H1 (cell line): ENCODE measurements around the gene C11orf58. TPM values are rescaled to one million over a fixed set of nuclear protein-coding genes. Genes with fewer than 3 reads are reported as not detected.

ENCODE experiments used
- CTCF ChIA-PET: fragments of 300-600 bp; sonication (Branson Sonifier 250); formaldehyde crosslinking; loops from one replicate; lab custom pipeline; 2021; ENCODE audit not compliant: partially characterized antibody; lab: Charles Lee
- POLR2A ChIA-PET: fragments of 300-600 bp; sonication (Branson Sonifier 250); formaldehyde crosslinking; loops from one replicate; lab custom pipeline; 2021; ENCODE audit warnings: inconsistent platforms; ENCODE audit not compliant: partially characterized antibody; lab: Charles Lee
- DNase-seq, 2 experiments: peaks; one replicate each; pipeline versions ENCODE4 v3.0.0 to v3.0.0-alpha.2; 2010 to 2022; ENCODE audit warnings: low spot score in 2 of 2, low read depth in 1 of 2, mixed read lengths in 1 of 2
- FAIRE-seq: peaks from 2 replicates; lab custom pipeline; 2011; peaks lifted over from hg19 to GRCh38; lab: Jason Lieb, UNC
- H2AFZ ChIP-seq: 2 replicates; pipeline ENCODE4 v1.8.1; 2012; ENCODE audit warnings: low read length, inconsistent platforms
- H2AK5ac ChIP-seq: 2 replicates; pipeline ENCODE4 v1.6.1; 2013; ENCODE audit warnings: low read depth, low read length
- H2BK120ac ChIP-seq: replicated peaks from 2 replicates; pipeline ENCODE3; 2013; ENCODE audit warnings: low read depth, low read length, inconsistent platforms
- H2BK12ac ChIP-seq: 2 replicates; pipeline ENCODE4 v1.6.1; 2013; ENCODE audit warnings: low read depth, low read length
- H2BK15ac ChIP-seq: 2 replicates; pipeline ENCODE4 v1.6.1; 2013; ENCODE audit warnings: low read length
- H2BK20ac ChIP-seq: 2 replicates; pipeline ENCODE4 v1.6.1; 2013; ENCODE audit warnings: low read length
- H2BK5ac ChIP-seq: 2 replicates; pipeline ENCODE4 v1.6.1; 2013; ENCODE audit warnings: low read depth, low read length
- H3K14ac ChIP-seq: 2 replicates; pipeline ENCODE4 v1.6.1; 2013; ENCODE audit warnings: inconsistent platforms; ENCODE audit not compliant: insufficient read length
- H3K18ac ChIP-seq: 2 replicates; pipeline ENCODE4 v1.6.1; 2013; ENCODE audit warnings: low read length; ENCODE audit errors: extremely low read depth
- H3K23ac ChIP-seq: 2 replicates; pipeline ENCODE4 v1.6.1; 2013; ENCODE audit warnings: inconsistent platforms; ENCODE audit not compliant: insufficient read length
- H3K23me2 ChIP-seq: 2 replicates; pipeline ENCODE4 v1.6.1; 2013; ENCODE audit warnings: low read depth, low read length
- H3K27ac ChIP-seq: 2 replicates; pipeline ENCODE4 v1.6.1; 2011; ENCODE audit warnings: low read depth, low read length, inconsistent platforms
- H3K27me3 ChIP-seq, 4 experiments: replicated peaks in 1 of 4; 1 replicate in 1 of 4; 2 replicates in 3 of 4; pipeline versions ENCODE4 v1.6.1 to v1.8.1; 2011 to 2013; ENCODE audit warnings: low read length in 3 of 4, mild to moderate bottlenecking in 3 of 4, inconsistent platforms in 2 of 4, mixed read lengths in 2 of 4, moderate library complexity in 1 of 4; ENCODE audit not compliant: control insufficient read depth in 3 of 4, insufficient read depth in 3 of 4; ENCODE audit errors: extremely low read depth in 1 of 4
- H3K36me3 ChIP-seq, 4 experiments: 2 replicates each; pipeline versions ENCODE4 v1.6.1 to v1.8.1; 2011 to 2013; ENCODE audit warnings: mild to moderate bottlenecking in 4 of 4, low read length in 3 of 4, moderate library complexity in 2 of 4, control low read depth in 1 of 4, inconsistent platforms in 1 of 4; ENCODE audit not compliant: insufficient read depth in 4 of 4, control insufficient read depth in 2 of 4
- H3K4ac ChIP-seq: replicated peaks from 2 replicates; pipeline ENCODE3; 2013; ENCODE audit warnings: low read length, low read depth, mixed read lengths, inconsistent platforms; ENCODE audit not compliant: insufficient read length
- H3K4me1 ChIP-seq, 4 experiments: replicated peaks in 1 of 4; 1 replicate in 1 of 4; 2 replicates in 3 of 4; pipeline versions ENCODE4 v1.6.1 to v1.8.1; 2011 to 2013; ENCODE audit warnings: low read length in 3 of 4, inconsistent platforms in 2 of 4, mixed read lengths in 1 of 4; ENCODE audit not compliant: insufficient read depth in 4 of 4, control insufficient read depth in 3 of 4
- H3K4me2 ChIP-seq, 2 experiments: 2 replicates each; pipeline versions ENCODE4 v1.6.1 to v1.8.1; 2011 to 2013; ENCODE audit warnings: low read depth in 2 of 2, low read length in 2 of 2, control low read depth in 1 of 2, inconsistent platforms in 1 of 2, mild to moderate bottlenecking in 1 of 2; ENCODE audit not compliant: insufficient read depth in 1 of 2
- H3K4me3 ChIP-seq, 4 experiments: fragments of 200-600, 300-600 bp in 1 of 4; sonication (generic), shearing (Covaris generic), sonication (Bioruptor Twin) in 1 of 4; 2 replicates each; pipeline versions ENCODE4 v1.5.1 to v1.8.1; 2011 to 2016; ENCODE audit warnings: low read length in 4 of 4, low read depth in 3 of 4, control low read depth in 2 of 4, inconsistent platforms in 2 of 4, mild to moderate bottlenecking in 2 of 4, mixed read lengths in 1 of 4, moderate library complexity in 1 of 4; ENCODE audit not compliant: insufficient read depth in 2 of 4; ENCODE audit errors: extremely low read depth in 1 of 4
- H3K56ac ChIP-seq: replicated peaks from 2 replicates; pipeline ENCODE3; 2013; ENCODE audit warnings: low read depth, mild to moderate bottlenecking, mixed read lengths, low read length, inconsistent platforms; ENCODE audit not compliant: insufficient read length
- H3K79me1 ChIP-seq: 2 replicates; pipeline ENCODE4 v1.6.1; 2013; ENCODE audit warnings: low read depth, low read length, control low read depth
- H3K79me2 ChIP-seq, 2 experiments: 2 replicates each; pipeline versions ENCODE4 v1.6.1 to v1.8.1; 2012 to 2013; ENCODE audit warnings: low read length in 2 of 2, mild to moderate bottlenecking in 2 of 2, inconsistent platforms in 1 of 2; ENCODE audit not compliant: insufficient read depth in 2 of 2, control insufficient read depth in 1 of 2
- H3K9ac ChIP-seq, 4 experiments: replicated peaks in 1 of 4; 1 replicate in 1 of 4; 2 replicates in 3 of 4; pipeline versions ENCODE4 v1.6.1 to v1.8.1; 2011 to 2013; ENCODE audit warnings: low read depth in 3 of 4, low read length in 3 of 4, control low read depth in 2 of 4, mild to moderate bottlenecking in 2 of 4, moderate library complexity in 2 of 4, inconsistent platforms in 1 of 4; ENCODE audit errors: extremely low read depth in 1 of 4
- H3K9me3 ChIP-seq, 2 experiments: 2 replicates each; pipeline versions ENCODE4 v1.6.1 to v1.8.1; 2012 to 2013; ENCODE audit warnings: mild to moderate bottlenecking in 2 of 2, moderate library complexity in 2 of 2, control low read depth in 1 of 2, inconsistent platforms in 1 of 2, low read depth in 1 of 2, low read length in 1 of 2, mixed read lengths in 1 of 2; ENCODE audit not compliant: insufficient read depth in 2 of 2
- H4K20me1 ChIP-seq, 2 experiments: replicated peaks in 1 of 2; 2 replicates each; pipeline versions ENCODE3 to v1.8.1; 2011 to 2013; ENCODE audit warnings: inconsistent platforms in 2 of 2, low read length in 2 of 2, mild to moderate bottlenecking in 1 of 2; ENCODE audit not compliant: insufficient read depth in 2 of 2, control insufficient read depth in 1 of 2
- H4K5ac ChIP-seq: 2 replicates; pipeline ENCODE4 v1.6.1; 2013; ENCODE audit warnings: low read length, low read depth, mixed read lengths, inconsistent platforms; ENCODE audit not compliant: insufficient read length
- H4K8ac ChIP-seq: 2 replicates; pipeline ENCODE4 v1.8.0; 2013; ENCODE audit warnings: mild to moderate bottlenecking, moderate library complexity, low read length, inconsistent platforms; ENCODE audit not compliant: insufficient read depth; ENCODE audit errors: extremely low read depth
- H4K91ac ChIP-seq: replicated peaks from 2 replicates; pipeline ENCODE3; 2013; ENCODE audit warnings: low read length, mixed read lengths, inconsistent platforms; ENCODE audit not compliant: insufficient read length
- EGR1 ChIP-seq: IDR thresholded peaks from 2 replicates; pipeline ENCODE4 v1.6.1; 2011; ENCODE audit warnings: low read depth, low read length, borderline replicate concordance
- JUN ChIP-seq: IDR thresholded peaks from 2 replicates; pipeline ENCODE4 v1.6.1; 2011; ENCODE audit warnings: low read depth, mild to moderate bottlenecking, improper control_type of control experiment, low read length
- RNF2 ChIP-seq: fragments of 200-900, 300-1000 bp; sonication (generic); IDR thresholded peaks from 2 replicates; pipeline ENCODE4 v1.7.1; 2016; ENCODE audit warnings: borderline replicate concordance, low read depth, mild to moderate bottlenecking, antibody characterized with exemption, low read length; ENCODE audit not compliant: poor library complexity, severe bottlenecking; ENCODE audit errors: missing control alignments
- TAF1 ChIP-seq: IDR thresholded peaks from 2 replicates; pipeline ENCODE4 v1.6.1; 2011; ENCODE audit warnings: mild to moderate bottlenecking, low read depth, low read length
- WGBS, 2 experiments: shearing (Covaris generic) in 1 of 2; methylation state at CpG; one replicate each; pipeline versions ENCODE4 v1.1.6 to v1.1.7; 2013 to 2015; ENCODE audit warnings: low lambda C conversion rate in 2 of 2, mixed read lengths in 2 of 2, inconsistent platforms in 1 of 2, low coverage in 1 of 2, missing lambda C conversion rate in 1 of 2; ENCODE audit not compliant: insufficient replicate concordance in 2 of 2, insufficient coverage in 1 of 2, insufficient read length in 1 of 2; ENCODE audit errors: extremely low coverage in 1 of 2, missing lambda C conversion rate in 1 of 2; 5-methylcytosine and 5-hydroxymethylcytosine counted together
- polyA plus RNA-seq, 7 experiments: library from polyadenylated mRNA; depleted of rRNA in 3 of 7; stranded (reverse) in 5 of 7; unstranded in 2 of 7; fragments of >200 nt in 5 of 7; fragments of 200-250 nt in 2 of 7; gene quantifications; 1 replicate in 5 of 7; 2 replicates in 1 of 7; 4 replicates in 1 of 7; pipeline versions ENCODE4 v1.2.1 to v1.2.3, GENCODE V29; 2011 to 2013; ENCODE audit warnings: missing spikeins in 2 of 7, mixed read lengths in 2 of 7
- total RNA-seq: library from RNA; stranded (reverse); fragmentation: NEBNext Ultra II Directional; extraction: Animal tissue kit (Norgen Biotek cat#: 25700); gene quantifications from 2 replicates; pipeline ENCODE4 v1.2.1, GENCODE V29; 2021

The C11orf58 gene
- total and polyA plus RNA-seq, 2 of the 8 experiments (the other 6 are each of a cell fraction or from before 2014, with no cell fraction given): 70.7 to 181 TPM

GRCh38 chr11:16789560-16790485 is 51.4 kb downstream of the C11orf58 start:
- Histone ChIP-seq H2AFZ (no peak overlapping the region), H3K23ac (no peak overlapping the region), H4K91ac (no peak overlapping the region), H3K27ac (no peak overlapping the region), H3K4ac (no peak overlapping the region), H3K9ac (no peak overlapping the region), H2BK20ac (no peak overlapping the region), H3K4me2 (no peak overlapping the region), H3K9me3 (no peaks in the 10 kb centered on the region), H3K79me2 (no peaks in the 10 kb centered on the region), H3K18ac (no peak overlapping the region), H4K5ac (no peak overlapping the region), H2BK12ac (no peak overlapping the region), H2AK5ac (no peak overlapping the region), H3K27me3 (no peaks in the 10 kb centered on the region), H3K4me3 (no peak overlapping the region), H3K14ac (no peak overlapping the region), H3K23me2 (no peaks in the 10 kb centered on the region), H2BK120ac (no peak overlapping the region), H3K56ac (no peak overlapping the region), H2BK15ac (no peak overlapping the region), H4K8ac (no peak overlapping the region), H3K79me1 (no peaks in the 10 kb centered on the region), H3K4me1 (no peaks in the 10 kb centered on the region), H2BK5ac (peak overlapping the region; percentile 42; the same call in 1 of the 2 replicates), H3K36me3 (peaks cover 0 to 14% (median 6%) of the 10 kb centered on the region in 4 experiments; a peak in 3 of 8 replicates), H4K20me1 (peaks cover 4 to 5% of the 10 kb centered on the region in 2 experiments)
- no peak for TF ChIP-seq EGR1
- TF ChIP-seq RNF2: no peak
- no peak for TF ChIP-seq JUN
- TF ChIP-seq TAF1: no peak
- CTCF ChIA-PET: interaction anchor here (0.8 to 10.7 kb wide), 27 partner anchors 8 to 278 kb away, joined by 3 to 119 read pairs (median 4); no protein-coding TSS in a partner anchor
- POLR2A ChIA-PET: interaction anchor here (0.9 kb wide), 1 partner anchor 211 kb away, joined by 3 read pairs; no protein-coding TSS in a partner anchor
- WGBS, 2 experiments: 87% methylated on average over 10 of the region's 10 CpGs; no CpG with 5 or more reads in 1 of the 2 experiments
- DNase-seq (no peak), FAIRE-seq (no peak)
